GM19395 (cell line): ENCODE results near the gene DELE1.

ENCODE experiments used
- ATAC-seq: cut with Tn5 transposase; IDR thresholded peaks from one replicate; pipeline ENCODE4 v1.9.1; 2021; ENCODE audit warnings: mild to moderate bottlenecking, moderate library complexity; ENCODE audit not compliant: unreplicated experiment

DELE1 gene

DNA sequence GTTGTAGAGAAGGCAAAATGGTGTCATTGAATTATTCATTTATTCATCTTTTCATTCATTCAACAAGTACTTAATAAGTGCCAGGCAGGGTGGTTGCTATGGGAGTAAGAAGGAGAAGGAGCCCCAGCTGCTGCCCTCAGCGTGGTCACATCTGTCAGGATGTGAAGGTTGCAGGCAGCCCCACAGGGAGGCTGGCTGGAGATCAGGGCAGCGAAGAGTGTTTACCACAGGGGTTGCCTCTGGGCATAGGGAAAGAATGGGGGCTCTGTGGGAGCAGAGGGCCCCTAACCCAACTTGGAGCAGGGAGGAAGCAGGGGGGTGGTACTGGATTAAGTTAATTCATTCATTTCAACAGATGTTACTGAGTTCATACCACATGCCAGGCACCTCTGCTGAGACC, 28.3 kb downstream of the DELE1 start:
- no peak for ATAC-seq

GRCh38 chr5:141954194-141954593, 30.5 kb downstream of the DELE1 start:
- no peak for ATAC-seq

DNA sequence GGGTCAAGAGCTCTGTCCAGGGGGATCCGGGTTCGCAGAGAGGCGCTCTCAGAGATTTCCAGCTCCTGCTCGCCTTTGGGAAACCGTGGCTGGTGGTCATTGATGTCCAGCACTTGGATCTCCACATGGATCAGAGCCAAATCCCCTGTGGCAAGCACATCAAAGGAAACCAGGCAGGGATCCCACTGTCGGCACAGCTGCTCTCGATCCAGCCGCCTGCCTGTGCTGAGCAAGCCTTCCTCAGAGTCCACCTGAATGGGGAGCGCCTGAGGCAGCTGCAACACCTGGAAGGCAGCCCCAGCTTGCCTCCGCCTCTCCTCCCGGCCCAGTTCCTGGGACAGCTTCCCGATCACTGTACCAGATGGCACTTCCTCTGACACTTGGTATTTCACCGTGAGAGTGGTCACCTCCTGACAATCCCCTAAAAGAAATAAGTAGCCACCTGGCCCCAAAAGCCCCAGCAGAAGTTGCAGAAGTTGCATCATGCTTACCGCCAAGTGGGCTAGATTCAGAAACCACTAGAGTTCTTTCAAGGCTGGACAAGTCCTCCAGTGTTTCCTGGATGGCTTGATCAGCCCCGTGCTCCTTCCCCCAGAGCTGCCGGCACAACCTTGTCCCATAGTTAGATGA, 33.8 kb downstream of the DELE1 start:
- no peak for ATAC-seq

GRCh38 chr5:141958113-141958512, 34.4 kb downstream of the DELE1 start, which contains the start of gene PCDH12:
Gene PCDH12, minus strand, starts transcription at chr5:141958202. Its CDS starts 351 bp downstream, at chr5:141957851.
- ATAC-seq, result no peak

DNA sequence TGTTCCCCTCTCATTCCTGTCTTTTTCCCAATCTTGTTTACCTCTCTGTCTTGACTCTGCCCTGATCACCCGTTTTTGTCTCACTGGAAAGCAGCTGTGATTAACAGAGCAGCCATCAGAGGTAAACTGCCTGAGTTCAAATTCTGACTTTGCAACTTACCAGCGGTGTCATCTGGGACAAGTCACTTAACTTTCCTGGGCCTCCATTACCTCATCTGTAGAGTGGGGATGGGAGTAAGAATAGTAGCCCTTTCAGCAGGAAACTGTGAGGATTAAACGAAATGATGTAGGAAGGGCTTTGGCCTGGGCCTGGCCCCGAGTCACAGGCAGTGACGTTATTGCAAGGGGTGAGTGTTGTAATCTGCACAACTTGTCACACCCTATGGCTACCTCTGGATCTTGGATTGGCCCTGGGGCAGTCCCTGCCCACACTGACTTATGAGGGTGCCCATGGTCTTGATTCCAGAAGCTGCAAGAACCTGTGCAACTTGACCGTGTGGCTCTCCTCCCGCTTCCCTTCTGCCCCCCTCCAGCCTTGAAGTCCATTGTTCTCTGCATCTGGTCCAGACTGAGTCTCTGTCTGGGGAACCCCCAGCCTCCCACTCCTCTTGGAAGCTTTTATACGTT, 35.0 kb downstream of the DELE1 start:
- ATAC-seq, result no peak

- ATAC-seq, result no peak
Observed at GRCh38 chr5:141960018-141960417, 36.3 kb downstream of the DELE1 start.

DNA sequence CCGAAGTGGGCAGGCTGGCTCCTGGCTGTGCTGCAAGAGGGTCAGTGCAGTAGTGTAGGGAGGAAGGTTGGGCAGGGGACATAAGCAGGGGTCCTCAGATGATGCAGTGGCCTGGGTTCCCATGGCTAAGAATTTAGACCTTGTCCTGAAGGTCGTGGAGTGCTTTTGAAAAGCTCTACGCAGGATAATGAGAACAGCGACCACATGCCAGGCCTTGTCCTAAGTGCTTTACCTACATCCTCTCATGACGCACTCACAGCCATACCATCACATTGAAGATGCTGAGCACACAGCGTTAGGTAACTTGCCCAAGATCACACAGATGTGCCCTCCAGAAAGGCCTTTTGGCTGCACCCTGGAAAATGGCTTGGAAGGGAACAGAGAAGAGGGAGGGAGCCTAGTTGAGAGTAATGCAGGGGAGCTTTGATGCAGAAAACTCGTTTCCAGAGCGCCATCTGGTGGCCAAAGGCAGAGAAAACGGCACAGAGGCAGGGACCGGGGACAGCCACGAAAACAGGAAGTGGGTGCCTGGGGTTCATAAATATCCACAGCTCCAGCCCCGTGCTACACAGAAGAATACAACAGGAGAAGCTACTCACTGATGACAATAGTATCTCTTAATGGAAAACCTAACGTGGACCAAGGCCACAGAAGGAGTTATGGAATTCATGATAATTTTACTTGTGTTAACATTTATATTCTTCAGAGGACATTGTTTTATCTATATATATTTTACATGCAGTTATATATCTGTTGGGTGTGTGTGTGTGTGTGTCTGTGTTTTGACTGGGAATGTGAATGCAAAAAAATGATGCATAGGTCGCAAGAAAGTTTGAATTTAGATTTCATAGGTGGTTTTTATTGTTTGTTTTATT, 37.0 kb downstream of the DELE1 start:
- peak; percentile 97 for ATAC-seq

GRCh38 chr5:141961466-141961865, 37.8 kb downstream of the DELE1 start:
- ATAC-seq, result no peak

DNA sequence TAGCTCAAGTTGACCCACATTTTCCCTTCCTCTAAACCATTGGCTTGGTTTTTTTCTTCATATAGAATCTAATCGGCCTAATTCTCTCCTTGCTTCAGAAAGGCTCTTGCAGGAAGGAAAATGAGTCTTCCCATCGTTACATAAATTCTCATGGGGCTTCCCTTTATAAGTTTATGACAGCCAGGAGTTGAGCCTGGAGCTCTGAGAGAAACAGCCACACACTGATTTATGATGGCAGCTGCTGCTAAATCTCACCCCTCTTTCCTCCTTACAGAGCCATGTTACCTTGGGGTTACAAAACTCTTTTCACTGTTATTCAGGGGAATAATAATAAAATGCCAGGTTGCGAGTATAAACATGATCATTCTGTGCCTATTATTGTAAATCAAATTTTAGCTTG, 40.0 kb downstream of the DELE1 start:
- ATAC-seq, result no peak

DNA sequence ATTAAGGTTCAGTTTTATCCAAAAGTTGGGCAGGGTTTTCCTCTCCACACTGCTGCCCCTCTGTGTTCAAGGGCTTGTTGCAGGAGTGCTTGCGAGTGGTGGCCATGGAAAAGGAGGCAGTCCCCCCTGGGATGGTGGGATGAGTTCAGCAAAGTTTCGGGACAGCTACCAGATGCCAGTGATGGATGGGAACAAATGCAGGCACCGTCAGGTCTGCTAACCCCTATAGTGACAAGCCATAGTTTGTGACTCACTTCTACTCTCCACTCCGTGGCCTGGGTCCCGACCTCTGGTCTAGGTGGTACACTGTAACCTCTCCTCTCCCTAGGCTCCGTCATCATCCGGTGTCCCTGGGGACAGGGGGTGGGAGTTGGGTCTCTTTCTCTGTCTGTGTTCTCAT, 41.4 kb downstream of the DELE1 start:
- no peak for ATAC-seq

DNA sequence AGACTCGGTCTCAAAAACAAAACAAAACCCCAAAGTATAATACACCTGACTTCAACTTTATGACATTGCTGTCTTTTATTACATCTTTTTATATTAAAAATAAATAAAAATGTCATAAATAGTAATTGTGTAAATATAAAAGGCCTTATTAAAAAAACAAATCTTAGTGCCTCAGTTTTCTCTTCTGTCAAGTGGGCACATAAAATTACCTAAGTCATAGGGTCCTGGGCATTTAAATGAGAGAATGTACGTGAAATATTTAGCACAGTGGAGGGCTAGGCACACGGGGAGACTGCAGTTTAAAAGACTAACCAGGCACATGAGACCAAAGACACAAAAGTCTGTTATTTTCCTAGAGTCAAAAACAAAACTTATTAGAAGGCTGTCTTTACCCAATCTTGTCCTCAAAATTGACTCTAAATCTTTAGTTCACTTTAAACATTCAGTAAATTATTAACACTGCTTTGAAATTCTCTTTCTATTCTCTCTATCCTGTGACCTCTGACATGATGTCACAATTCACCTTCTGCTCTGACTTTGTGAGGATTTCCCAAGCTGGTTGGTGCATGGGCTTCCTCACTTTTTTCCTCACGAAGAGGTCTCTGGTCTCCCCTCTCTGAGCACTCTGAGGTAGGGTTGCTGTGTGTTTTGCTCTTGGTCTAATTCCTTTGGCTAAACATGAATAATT, 42.7 kb downstream of the DELE1 start:
- no peak for ATAC-seq

GRCh38 chr5:141966963-141967333, 43.3 kb downstream of the DELE1 start:
- ATAC-seq, result no peak

- ATAC-seq, result peak; percentile 90
Observed at GRCh38 chr5:141968914-141969608, 45.4 kb downstream of the DELE1 start, which contains the start of gene RNF14. Gene RNF14, plus strand, starts transcription at chr5:141969105. Its CDS starts 4,484 bp downstream, at chr5:141973589.

- ATAC-seq, result peak; percentile 63
Observed at GRCh38 chr5:141969783-141970771, 46.4 kb downstream of the DELE1 start.

GRCh38 chr5:141973871-141974595, 50.4 kb downstream of the DELE1 start:
- no peak for ATAC-seq

- no peak for ATAC-seq
Observed at GRCh38 chr5:141976176-141976575, 52.5 kb downstream of the DELE1 start.

DNA sequence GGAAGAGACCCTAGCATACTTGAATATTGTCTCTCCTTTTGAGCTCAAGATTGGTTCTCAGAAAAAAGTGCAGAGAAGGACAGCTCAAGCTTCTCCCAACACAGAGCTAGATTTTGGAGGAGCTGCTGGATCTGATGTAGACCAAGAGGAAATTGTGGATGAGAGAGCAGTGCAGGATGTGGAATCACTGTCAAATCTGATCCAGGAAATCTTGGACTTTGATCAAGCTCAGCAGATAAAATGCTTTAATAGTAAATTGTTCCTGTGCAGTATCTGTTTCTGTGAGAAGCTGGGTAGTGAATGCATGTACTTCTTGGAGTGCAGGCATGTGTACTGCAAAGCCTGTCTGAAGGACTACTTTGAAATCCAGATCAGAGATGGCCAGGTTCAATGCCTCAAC, 54.7 kb downstream of the DELE1 start:
- ATAC-seq, result no peak

GRCh38 chr5:141982626-141983025, 59.0 kb downstream of the DELE1 start:
- no peak for ATAC-seq

DNA sequence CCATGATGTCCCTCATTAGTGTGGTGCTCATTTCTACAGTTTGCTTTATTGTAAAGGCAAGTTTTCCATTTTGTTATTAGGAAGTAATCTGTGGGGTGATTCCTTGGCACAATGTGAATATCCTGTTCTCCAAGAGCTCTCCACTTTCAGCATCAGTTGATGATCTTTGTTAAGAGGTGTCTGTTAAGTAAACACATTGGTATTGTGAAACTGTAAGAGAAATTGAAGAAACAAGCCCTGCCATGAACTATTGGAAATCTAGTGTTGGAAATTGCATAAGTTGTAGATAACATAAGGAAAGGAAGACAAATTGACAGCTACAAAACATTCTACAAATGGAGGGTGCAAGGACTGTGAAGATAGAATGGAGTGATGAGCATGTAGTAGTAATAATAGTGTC, 62.4 kb downstream of the DELE1 start:
- ATAC-seq, result no peak
